ENCODE data around the gene SLC25A44.

SLC25A44 gene

GRCh38 chr1:156165083-156165482 is 28.8 kb upstream of the SLC25A44 start:
- H3K9me3 ChIP-seq (ENCODE audit: control insufficient read depth, low read length): no peaks in the 10 kb centered on the region
- no peaks in the 10 kb centered on the region for H3K36me3 ChIP-seq (ENCODE audit: control insufficient read depth, insufficient read depth, low read length)
- no peaks in the 10 kb centered on the region for H3K79me2 ChIP-seq
- no peak overlapping the region for H2AFZ ChIP-seq
- no peak for TF ChIP-seq CTCF (IDR thresholded peaks at IDR 0.05)
- peaks cover 4% of the 10 kb centered on the region for H3K4me1 ChIP-seq
- H3K4me2 ChIP-seq (ENCODE audit: low read length): no peak overlapping the region
- H3K27ac ChIP-seq: no peak overlapping the region
- no peak overlapping the region for H3K9ac ChIP-seq
- H3K27me3 ChIP-seq (ENCODE audit: control insufficient read depth, insufficient read depth, low read length): no peaks in the 10 kb centered on the region
- H3K4me3 ChIP-seq (ENCODE audit: low read depth, low read length): no peak overlapping the region

GRCh38 chr1:156167536-156167935 is 26.4 kb upstream of the SLC25A44 start:
- Histone ChIP-seq H3K36me3 (ENCODE audit: control insufficient read depth, insufficient read depth, low read length) (no peaks in the 10 kb centered on the region), H2AFZ (no peak overlapping the region), H3K4me3 (ENCODE audit: low read depth, low read length) (no peak overlapping the region), H3K9me3 (ENCODE audit: control insufficient read depth, low read length) (no peaks in the 10 kb centered on the region), H3K27ac (no peak overlapping the region), H3K9ac (no peak overlapping the region), H3K4me1 (no peaks in the 10 kb centered on the region), H3K4me2 (ENCODE audit: low read length) (no peak overlapping the region), H3K79me2 (no peaks in the 10 kb centered on the region), H3K27me3 (ENCODE audit: control insufficient read depth, insufficient read depth, low read length) (no peaks in the 10 kb centered on the region)
- no peak for TF ChIP-seq CTCF (IDR thresholded peaks at IDR 0.05)

DNA sequence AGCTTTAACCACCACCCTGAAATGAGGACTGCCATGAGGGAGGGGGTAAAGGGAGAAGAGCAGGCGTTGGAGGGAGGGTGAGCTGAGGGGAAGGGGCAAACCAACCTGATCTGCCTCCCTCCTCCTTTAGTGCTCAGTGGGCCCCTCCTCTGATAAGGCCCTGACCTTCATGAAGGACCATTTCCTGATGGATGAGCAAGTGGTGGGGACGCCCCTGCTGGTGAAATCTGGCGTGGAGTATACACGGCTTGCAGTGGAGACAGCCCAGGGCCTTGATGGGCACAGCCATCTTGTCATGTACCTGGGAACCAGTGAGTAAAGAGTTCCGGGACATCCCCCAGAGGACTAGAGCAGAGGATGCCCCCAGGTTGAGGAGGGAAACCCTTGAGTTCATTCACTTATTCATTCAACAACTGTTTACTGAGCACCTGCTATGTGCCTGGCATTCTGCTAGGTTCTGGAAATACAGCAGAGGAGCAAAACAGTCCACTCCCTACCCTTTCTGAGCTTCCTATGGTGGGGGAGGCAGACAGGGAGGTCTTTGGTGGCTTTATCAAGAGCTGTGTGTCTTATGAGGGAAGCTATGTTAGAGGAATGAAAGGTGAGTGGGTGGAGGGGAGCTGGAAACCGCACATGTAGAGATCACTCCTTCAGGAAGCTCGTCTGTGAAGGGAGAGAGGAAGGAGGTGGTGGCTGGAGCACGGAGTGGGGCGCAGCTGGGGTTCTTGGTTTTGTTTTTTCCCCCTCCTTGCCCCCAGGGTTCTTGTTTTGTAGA is 21.0 kb upstream of the SLC25A44 start:
- Histone ChIP-seq H3K27ac (no peak overlapping the region), H3K4me3 (ENCODE audit: low read depth, low read length) (no peak overlapping the region), H3K4me2 (ENCODE audit: low read length) (no peak overlapping the region), H3K27me3 (ENCODE audit: control insufficient read depth, insufficient read depth, low read length) (no peaks in the 10 kb centered on the region), H2AFZ (no peak overlapping the region), H3K4me1 (no peaks in the 10 kb centered on the region), H3K79me2 (no peaks in the 10 kb centered on the region), H3K9me3 (ENCODE audit: control insufficient read depth, low read length) (no peaks in the 10 kb centered on the region), H3K36me3 (ENCODE audit: control insufficient read depth, insufficient read depth, low read length) (no peaks in the 10 kb centered on the region), H3K9ac (no peak overlapping the region)
- no peak for TF ChIP-seq CTCF (IDR thresholded peaks at IDR 0.05)

- Histone ChIP-seq H3K27me3 (ENCODE audit: control insufficient read depth, insufficient read depth, low read length) (no peaks in the 10 kb centered on the region), H3K4me1 (no peaks in the 10 kb centered on the region), H3K4me3 (ENCODE audit: low read depth, low read length) (no peak overlapping the region), H3K79me2 (no peaks in the 10 kb centered on the region), H3K9me3 (ENCODE audit: control insufficient read depth, low read length) (no peaks in the 10 kb centered on the region), H3K36me3 (ENCODE audit: control insufficient read depth, insufficient read depth, low read length) (no peaks in the 10 kb centered on the region), H3K9ac (no peak overlapping the region), H3K4me2 (ENCODE audit: low read length) (no peak overlapping the region), H3K27ac (no peak overlapping the region), H2AFZ (no peak overlapping the region)
- no peak for TF ChIP-seq CTCF (IDR thresholded peaks at IDR 0.05)
Observed at GRCh38 chr1:156176610-156177210, 17.2 kb upstream of the SLC25A44 start.

Measured in parathyroid adenoma (tissue), 2 donors.